ENCODE data around the gene LRP4.

DNA sequence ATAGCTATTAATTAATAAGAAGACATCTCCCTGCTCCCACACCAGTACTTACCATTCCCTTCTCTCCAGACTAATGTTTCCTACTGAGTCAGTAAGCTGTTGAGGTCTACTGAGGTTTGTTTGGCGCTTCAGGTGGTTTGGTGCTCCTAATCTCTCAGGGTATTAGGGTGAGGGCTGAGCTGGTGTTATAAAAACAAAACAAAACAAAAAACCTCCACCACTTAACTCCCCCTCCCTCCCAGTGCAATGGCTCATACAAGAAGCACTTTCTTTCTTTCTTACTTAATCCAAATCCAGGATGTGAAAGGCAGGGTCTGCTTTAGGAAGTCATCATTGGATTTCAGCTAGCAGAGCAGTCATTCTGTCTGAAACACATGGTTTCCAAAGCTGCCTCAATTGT lies 33.5 kb upstream of the LRP4 start:
- no peak for TF ChIP-seq RAD21 (IDR thresholded peaks at IDR 0.05 in 1 of 2, conservative IDR thresholded peaks at IDR 0.05 in 1 of 2; ENCODE audit: low read depth in 2 of 2, low read length in 2 of 2)
- TF ChIP-seq, protein P1, sequence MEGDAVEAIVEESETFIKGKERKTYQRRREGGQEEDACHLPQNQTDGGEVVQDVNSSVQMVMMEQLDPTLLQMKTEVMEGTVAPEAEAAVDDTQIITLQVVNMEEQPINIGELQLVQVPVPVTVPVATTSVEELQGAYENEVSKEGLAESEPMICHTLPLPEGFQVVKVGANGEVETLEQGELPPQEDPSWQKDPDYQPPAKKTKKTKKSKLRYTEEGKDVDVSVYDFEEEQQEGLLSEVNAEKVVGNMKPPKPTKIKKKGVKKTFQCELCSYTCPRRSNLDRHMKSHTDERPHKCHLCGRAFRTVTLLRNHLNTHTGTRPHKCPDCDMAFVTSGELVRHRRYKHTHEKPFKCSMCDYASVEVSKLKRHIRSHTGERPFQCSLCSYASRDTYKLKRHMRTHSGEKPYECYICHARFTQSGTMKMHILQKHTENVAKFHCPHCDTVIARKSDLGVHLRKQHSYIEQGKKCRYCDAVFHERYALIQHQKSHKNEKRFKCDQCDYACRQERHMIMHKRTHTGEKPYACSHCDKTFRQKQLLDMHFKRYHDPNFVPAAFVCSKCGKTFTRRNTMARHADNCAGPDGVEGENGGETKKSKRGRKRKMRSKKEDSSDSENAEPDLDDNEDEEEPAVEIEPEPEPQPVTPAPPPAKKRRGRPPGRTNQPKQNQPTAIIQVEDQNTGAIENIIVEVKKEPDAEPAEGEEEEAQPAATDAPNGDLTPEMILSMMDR (IDR thresholded peaks at IDR 0.05; ENCODE audit: control extremely low read depth in 1 of 3, insufficient read depth in 1 of 3, low read depth in 1 of 3, low read length in 3 of 3) = no peak
- no peak for TF ChIP-seq SP1 (IDR thresholded peaks at IDR 0.05; ENCODE audit: low read depth, low read length)
- TF ChIP-seq EZH2 (IDR thresholded peaks at IDR 0.05; ENCODE audit: low read depth, low read length, severe bottlenecking) = no peak
- TF ChIP-seq TAF1 (IDR thresholded peaks at IDR 0.05; ENCODE audit: low read depth, low read length) = no peak
- TF ChIP-seq POLR2A (IDR thresholded peaks at IDR 0.05; ENCODE audit: control extremely low read depth in 1 of 2, low read depth in 2 of 2, low read length in 2 of 2) = no peak
- no peak for TF ChIP-seq NRF1 (IDR thresholded peaks at IDR 0.05; ENCODE audit: low read depth, low read length)
- TF ChIP-seq, protein P2, sequence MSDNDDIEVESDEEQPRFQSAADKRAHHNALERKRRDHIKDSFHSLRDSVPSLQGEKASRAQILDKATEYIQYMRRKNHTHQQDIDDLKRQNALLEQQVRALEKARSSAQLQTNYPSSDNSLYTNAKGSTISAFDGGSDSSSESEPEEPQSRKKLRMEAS (IDR thresholded peaks at IDR 0.05) = no peak
- TF ChIP-seq, protein P3, sequence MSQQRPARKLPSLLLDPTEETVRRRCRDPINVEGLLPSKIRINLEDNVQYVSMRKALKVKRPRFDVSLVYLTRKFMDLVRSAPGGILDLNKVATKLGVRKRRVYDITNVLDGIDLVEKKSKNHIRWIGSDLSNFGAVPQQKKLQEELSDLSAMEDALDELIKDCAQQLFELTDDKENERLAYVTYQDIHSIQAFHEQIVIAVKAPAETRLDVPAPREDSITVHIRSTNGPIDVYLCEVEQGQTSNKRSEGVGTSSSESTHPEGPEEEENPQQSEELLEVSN (IDR thresholded peaks at IDR 0.05) = no peak
- no peak for TF ChIP-seq JUN (IDR thresholded peaks at IDR 0.05; ENCODE audit: low read depth, low read length)
